HG03457 (cell line): ENCODE results near the gene RHBDF2.

Experiments used
- ATAC-seq: cut with Tn5 transposase; IDR thresholded peaks from one replicate; pipeline ENCODE4 v1.9.1; 2021; ENCODE audit warnings: moderate number of reproducible peaks; ENCODE audit not compliant: unreplicated experiment

The RHBDF2 gene

GRCh38 chr17:76441686-76442340 lies 59.4 kb downstream of the RHBDF2 start:
- no peak for ATAC-seq

DNA sequence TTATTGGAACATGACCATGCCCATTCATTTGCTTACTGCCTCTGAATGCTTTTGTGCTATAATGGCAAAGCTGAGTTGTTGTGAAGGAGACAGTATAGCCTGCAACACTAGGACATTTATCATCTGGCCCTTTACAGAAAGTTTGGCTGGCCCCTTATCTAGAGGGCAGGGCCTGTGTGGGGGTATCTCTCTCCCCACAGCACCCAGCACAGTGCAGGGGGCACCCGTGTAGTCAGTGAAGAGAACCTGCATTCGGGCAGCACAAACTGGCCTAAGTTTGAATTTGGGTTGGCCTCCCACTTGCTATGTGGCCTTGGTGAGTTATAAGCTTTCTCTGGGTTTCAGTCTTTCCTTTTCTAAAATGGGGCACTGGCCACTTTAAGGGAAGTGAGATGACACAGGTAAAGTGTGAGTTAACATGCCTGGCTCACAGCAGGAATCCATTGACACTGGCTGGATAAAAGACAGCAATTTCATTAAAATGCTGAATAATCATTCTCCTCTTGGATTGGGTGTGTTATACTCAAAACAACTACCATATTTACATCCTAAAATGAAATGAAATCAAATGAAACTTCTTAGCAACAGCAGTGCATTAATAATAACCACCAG lies 60.4 kb downstream of the RHBDF2 start:
- no peak for ATAC-seq

DNA sequence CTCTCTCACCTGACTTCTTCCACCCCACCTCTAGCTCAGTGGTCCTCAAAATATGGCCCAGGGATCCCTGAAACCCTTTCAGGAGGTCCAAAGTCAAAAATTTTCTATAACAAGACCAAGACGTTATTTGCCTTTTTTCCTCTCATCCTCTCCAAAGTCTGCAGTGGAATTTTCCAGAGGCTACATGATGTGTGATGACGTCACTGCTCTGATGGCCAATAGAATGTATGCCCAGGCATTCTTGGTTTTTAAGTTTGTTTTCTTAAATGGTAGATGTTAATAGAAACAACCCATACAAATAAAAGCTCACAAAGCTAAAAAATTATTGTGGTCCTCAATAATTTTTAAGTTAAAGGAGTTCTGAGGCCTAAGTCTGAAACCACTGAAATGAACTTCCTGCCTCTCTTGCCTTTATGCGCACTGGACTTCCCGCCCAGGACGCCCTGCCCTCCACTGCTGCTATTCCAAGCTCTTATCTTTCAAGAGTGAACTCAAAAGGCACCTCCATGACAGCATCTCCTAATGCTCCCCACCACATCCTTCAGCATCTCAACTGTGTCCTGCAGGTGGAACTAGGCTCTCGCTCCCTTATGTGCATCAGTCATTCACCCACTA lies 61.8 kb downstream of the RHBDF2 start:
- ATAC-seq, result no peak

DNA sequence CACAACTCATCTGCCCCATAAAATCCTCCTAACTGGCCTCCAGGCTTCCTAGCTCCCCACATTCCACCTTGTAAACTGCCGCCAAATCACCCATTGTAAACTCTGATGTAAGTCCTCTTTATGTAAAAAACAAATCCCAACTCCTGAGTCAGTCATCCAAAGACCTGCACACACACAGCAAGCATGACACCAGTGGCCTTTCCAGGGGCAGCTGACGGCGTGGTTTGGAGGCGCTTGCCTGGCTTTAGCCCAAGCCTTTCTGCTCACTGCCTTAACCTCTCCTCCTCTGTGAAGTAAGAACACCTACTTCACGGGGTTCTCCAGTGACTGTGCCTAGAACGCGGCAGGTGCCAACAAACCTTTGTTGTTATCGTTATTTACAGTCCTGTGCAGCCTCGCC lies 62.3 kb downstream of the RHBDF2 start:
- ATAC-seq, result no peak

DNA sequence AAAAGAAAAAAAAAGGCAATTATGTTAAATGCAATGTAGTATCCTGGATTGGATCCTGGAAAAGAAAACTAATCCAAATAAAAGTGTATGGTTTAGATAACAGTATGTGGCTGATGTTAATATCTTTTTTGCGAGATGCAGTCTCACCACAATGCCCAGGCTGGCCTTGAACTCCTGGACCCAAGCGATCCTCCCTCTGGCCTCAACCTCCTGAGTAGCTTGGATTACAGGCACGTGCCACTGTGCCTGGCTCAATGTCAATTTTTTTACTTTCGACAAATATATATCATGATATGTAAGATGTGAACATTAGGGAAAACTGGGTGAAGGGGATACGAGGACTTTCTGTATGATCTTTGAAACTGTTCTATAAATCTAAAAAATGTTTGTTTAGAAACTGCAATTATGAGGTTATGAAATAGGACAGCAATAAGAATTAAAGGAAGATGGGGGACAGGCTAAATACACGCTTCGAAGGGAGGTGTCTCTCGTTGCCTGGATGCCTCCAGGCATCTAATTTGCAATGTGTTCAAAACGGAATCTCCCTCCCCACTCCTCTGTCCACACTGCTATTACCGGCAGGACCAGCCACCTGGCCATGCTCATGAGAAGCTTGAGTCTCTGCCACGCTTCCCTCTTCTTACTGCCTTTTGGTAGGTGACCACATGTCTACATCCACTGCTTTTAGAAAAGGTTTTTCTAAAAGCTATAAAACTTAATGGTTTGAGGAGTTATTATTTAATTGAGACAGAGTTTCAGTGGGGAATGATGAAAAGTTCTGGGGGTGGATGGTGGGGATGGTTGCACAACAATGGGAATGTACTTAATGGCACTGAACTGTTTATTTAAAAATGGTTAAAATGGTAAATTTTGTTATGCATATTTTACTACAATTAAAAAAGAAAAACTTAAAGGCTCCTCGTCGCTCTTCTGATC lies 63.5 kb downstream of the RHBDF2 start:
- no peak for ATAC-seq

DNA sequence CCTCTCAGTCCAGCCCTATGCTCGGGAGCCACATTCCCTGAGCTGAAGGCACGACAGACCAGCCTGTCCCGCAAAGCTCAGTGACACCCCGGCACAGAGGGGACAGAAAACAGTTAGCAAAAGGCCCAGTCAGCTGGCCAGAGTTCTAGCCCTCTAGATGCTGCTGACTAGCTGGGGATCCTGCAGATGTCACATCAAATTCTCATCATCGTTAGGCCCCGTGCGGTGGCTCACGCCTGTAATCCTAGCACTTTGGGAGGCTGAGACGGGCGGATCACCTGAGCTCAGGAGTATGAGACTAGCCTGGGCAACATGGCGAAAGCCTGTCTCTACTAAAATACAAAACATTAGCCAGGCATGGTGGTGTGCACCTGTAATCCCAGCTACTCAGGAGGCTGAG lies 65.5 kb downstream of the RHBDF2 start:
- ATAC-seq, result no peak

- no peak for ATAC-seq
These were observed 66.4 kb downstream of the RHBDF2 start for GRCh38 chr17:76434870-76435269.

GRCh38 chr17:76433693-76434092 lies 67.5 kb downstream of the RHBDF2 start:
- ATAC-seq, result no peak

GRCh38 chr17:76432712-76433336 lies 68.4 kb downstream of the RHBDF2 start:
- no peak for ATAC-seq

GRCh38 chr17:76432004-76432403 lies 69.2 kb downstream of the RHBDF2 start:
- ATAC-seq, result no peak

DNA sequence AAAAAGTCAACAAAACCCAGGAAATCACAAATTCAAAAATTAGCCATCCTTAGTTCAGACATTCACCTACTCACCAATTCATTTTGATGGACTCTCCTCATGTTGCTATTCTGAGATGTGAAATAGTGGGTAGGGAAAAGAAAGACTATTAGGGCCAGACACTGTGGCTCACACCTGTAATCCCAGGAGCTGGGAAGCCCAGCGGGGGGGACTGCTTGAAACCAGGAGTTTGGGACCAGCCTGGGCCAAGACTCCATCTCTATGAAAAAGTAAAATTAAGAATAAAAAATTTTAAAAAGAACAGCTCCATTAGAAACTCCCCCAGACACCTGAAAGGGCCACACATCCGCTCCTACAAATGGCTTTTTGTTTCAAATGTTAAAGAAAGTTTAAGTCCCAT lies 69.7 kb downstream of the RHBDF2 start:
- no peak for ATAC-seq

- no peak for ATAC-seq
These were observed 72.7 kb downstream of the RHBDF2 start for GRCh38 chr17:76428511-76428910.

DNA sequence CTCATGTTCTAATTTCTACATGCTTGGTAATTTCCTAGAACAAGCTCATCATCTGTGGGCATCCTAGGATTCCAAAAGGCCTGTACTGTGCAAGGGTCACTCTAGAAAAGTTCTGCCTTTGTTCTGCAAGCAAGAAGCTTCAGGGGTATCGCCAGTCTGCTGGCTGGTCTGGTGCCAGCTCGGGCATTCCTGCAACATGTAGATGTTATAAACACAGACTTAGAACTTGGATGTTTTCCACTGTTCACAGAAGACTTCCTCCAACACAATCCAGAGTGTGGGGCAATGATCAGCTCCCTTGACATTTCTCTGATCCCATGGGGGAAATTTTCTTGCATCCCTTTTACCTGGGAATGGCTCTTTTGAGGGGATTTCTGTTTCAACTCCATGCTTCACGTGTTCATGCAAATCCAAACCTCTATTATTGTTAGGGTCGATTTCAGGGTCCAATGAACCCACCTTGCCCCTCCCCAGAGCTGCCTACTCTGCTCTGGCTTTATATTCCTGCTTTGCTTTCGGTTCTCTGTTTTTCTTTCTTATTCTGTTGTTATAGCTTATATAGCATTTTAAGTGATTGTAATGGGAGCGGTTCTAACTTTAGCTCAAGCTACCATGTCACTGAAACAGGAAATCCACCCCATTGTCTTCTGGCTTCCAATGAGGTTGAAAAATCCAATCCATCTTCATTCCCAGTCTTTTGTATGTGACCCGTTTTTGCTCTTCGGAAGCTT lies 73.6 kb downstream of the RHBDF2 start:
- no peak for ATAC-seq

DNA sequence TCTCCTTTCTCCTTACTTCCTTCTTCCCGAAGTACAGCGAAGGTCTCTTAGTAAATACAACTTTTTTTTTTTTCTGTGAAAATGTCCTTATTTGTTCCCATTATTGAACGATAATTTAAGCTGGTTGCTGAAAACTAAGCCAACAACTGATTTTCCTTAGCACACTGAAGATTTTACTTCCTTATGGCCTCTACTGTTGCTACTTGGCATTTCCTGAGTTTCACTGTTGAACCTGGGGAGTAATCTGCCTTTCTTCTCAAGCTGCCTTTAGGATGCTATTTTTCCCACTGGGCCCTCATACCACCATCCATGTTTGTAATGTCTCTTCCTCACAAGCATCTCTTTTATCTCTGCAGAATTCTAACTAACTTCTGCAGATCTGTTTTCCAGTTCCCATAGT lies 74.4 kb downstream of the RHBDF2 start:
- no peak for ATAC-seq

GRCh38 chr17:76422860-76423259 lies 78.4 kb downstream of the RHBDF2 start:
- no peak for ATAC-seq

DNA sequence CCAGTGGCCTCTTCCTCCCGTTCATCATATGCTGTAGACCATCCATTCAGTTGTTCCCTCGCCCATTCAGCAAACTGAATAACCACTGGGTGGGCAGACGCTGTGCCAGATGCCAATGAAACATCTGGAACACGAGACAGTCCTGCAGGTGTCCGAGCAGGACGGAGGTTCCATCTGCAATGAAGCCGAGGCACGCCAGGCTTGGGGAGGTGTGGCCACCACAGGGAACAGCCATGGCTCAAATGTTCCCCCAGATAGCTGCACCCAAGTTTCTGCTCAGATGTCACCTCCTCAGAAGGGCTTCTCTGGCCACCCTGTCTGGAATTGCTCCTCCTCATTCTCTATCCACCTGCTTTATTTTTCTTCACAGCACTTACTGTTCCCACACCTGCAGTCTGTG lies 78.8 kb downstream of the RHBDF2 start:
- no peak for ATAC-seq

- no peak for ATAC-seq
These were observed 80.2 kb downstream of the RHBDF2 start for GRCh38 chr17:76421044-76421407.
